ENCODE measurements around the gene NCOA1. TPM values are rescaled to one million over a fixed set of nuclear protein-coding genes. Genes with fewer than 3 reads are reported as not detected.

NCOA1 gene
- total and polyA plus RNA-seq, 10 of the 15 experiments (the other 5 are each of a cell fraction or from before 2014, with no cell fraction given): 1.8 to 35.6 (median 6.1) TPM

GRCh38 chr2:24792874-24793760 lies 302.1 kb downstream of the NCOA1 start, which contains the start of the genes CENPO and PTRHD1 (continued):
- no peak for TF ChIP-seq PRDM15 (CRISPR knock-in tag; IDR thresholded peaks at IDR 0.05)
- TF ChIP-seq RFX5 (IDR thresholded peaks at IDR 0.05; ENCODE audit: low read depth, low read length): no peak
- peak; percentile 90 for TF ChIP-seq SIN3A (IDR thresholded peaks at IDR 0.05; ENCODE audit: low read depth, low read length)
- TF ChIP-seq ZBTB4 (CRISPR knock-in tag; IDR thresholded peaks at IDR 0.05): no peak
- no peak for TF ChIP-seq ZNF384 (IDR thresholded peaks at IDR 0.05; ENCODE audit: borderline replicate concordance, low read depth, low read length)
- TF ChIP-seq BHLHE40 (IDR thresholded peaks at IDR 0.05; ENCODE audit: borderline replicate concordance in 1 of 2, low read depth in 2 of 2, low read length in 1 of 2): peak in 1 of 2 experiments; percentile 57; a peak in 2 of 4 replicates
- peak; percentile 36 to 40 (median 37); a peak in 5 of 6 replicates for TF ChIP-seq CTCF (IDR thresholded peaks at IDR 0.05 in 2 of 3, conservative IDR thresholded peaks at IDR 0.05 in 1 of 3; ENCODE audit: control insufficient read depth in 2 of 3, extremely low read depth in 1 of 3, insufficient read depth in 1 of 3, low read depth in 3 of 3, low read length in 3 of 3)
- peak; percentile 61 for TF ChIP-seq GATAD2B (conservative IDR thresholded peaks at IDR 0.05; ENCODE audit: low read depth)
- 0 out of 4 replicates have a peak, but pooled peaks of 1 of the 2 experiments have one; percentile 23 for TF ChIP-seq IKZF2 (IDR thresholded peaks at IDR 0.05)
- no peak for TF ChIP-seq ZNF24 (IDR thresholded peaks at IDR 0.05)
- TF ChIP-seq WRNIP1 (IDR thresholded peaks at IDR 0.05; ENCODE audit: borderline replicate concordance, low read depth, low read length): no peak
- peak; percentile 71 for TF ChIP-seq NR2C1 (IDR thresholded peaks at IDR 0.05)
- TF ChIP-seq HCFC1 (IDR thresholded peaks at IDR 0.05; ENCODE audit: low read length): peak; percentile 86
- no peak for TF ChIP-seq IRF3 (IDR thresholded peaks at IDR 0.05)
- no peak; the same call in 1 of the 2 replicates for TF ChIP-seq FOXM1 (IDR thresholded peaks at IDR 0.05; ENCODE audit: low read depth, low read length)

Measured in GM12878 (cell line).